Endothelial cell (in vitro differentiated cells): Measurements from ENCODE around the gene RNF220. TPM values are rescaled to one million over a fixed set of nuclear protein-coding genes. Genes with fewer than 3 reads are reported as not detected.

Source experiments
- DNase-seq: peaks from one replicate; pipeline ENCODE4 v3.0.0; 2021; ENCODE audit warnings: low spot score
- H3K27ac Mint-ChIP-seq: one replicate; pipeline ENCODE4 v1.8.0; 2021; ENCODE audit warnings: mixed read lengths, inconsistent platforms; ENCODE audit not compliant: unreplicated experiment
- H3K27me3 Mint-ChIP-seq: one replicate; pipeline ENCODE4 v1.8.0; 2021; ENCODE audit warnings: mild to moderate bottlenecking, moderate library complexity, mixed read lengths, inconsistent platforms; ENCODE audit not compliant: unreplicated experiment
- H3K36me3 Mint-ChIP-seq: one replicate; pipeline ENCODE4 v1.8.0; 2021; ENCODE audit warnings: mild to moderate bottlenecking, low read depth, mixed read lengths, inconsistent platforms; ENCODE audit not compliant: unreplicated experiment
- H3K4me1 Mint-ChIP-seq: one replicate; pipeline ENCODE4 v1.8.0; 2021; ENCODE audit warnings: mild to moderate bottlenecking, mixed read lengths, inconsistent platforms; ENCODE audit not compliant: unreplicated experiment
- H3K4me3 Mint-ChIP-seq: one replicate; pipeline ENCODE4 v1.8.0; 2021; ENCODE audit warnings: mild to moderate bottlenecking, mixed read lengths, inconsistent platforms; ENCODE audit not compliant: unreplicated experiment
- H3K9me3 Mint-ChIP-seq: one replicate; pipeline ENCODE4 v1.8.0; 2021; ENCODE audit warnings: mixed read lengths, inconsistent platforms; ENCODE audit not compliant: unreplicated experiment
- total RNA-seq: library from RNA; stranded (reverse); fragmentation: NEBNext Ultra II Directional; extraction: Animal tissue kit (Norgen Biotek cat#: 25700); gene quantifications from one replicate; pipeline ENCODE4 v1.2.1, GENCODE V29; 2021; ENCODE audit not compliant: unreplicated experiment
- TF ChIP-seq, protein P1 (sequence below): fragments of 200-600 bp; sonication (generic); IDR thresholded peaks from one replicate; pipeline ENCODE4 v1.5.0; 2021; ENCODE audit warnings: antibody characterized with exemption; ENCODE audit not compliant: unreplicated experiment

The RNF220 gene
- total RNA-seq, 1 donor from 2014 or later: 87.5 TPM

- H3K27ac Mint-ChIP-seq: no peak overlapping the region
- H3K4me1 Mint-ChIP-seq: peaks cover 9% of the 10 kb centered on the region
- peaks cover 6% of the 10 kb centered on the region for H3K27me3 Mint-ChIP-seq
- TF ChIP-seq, protein P1, sequence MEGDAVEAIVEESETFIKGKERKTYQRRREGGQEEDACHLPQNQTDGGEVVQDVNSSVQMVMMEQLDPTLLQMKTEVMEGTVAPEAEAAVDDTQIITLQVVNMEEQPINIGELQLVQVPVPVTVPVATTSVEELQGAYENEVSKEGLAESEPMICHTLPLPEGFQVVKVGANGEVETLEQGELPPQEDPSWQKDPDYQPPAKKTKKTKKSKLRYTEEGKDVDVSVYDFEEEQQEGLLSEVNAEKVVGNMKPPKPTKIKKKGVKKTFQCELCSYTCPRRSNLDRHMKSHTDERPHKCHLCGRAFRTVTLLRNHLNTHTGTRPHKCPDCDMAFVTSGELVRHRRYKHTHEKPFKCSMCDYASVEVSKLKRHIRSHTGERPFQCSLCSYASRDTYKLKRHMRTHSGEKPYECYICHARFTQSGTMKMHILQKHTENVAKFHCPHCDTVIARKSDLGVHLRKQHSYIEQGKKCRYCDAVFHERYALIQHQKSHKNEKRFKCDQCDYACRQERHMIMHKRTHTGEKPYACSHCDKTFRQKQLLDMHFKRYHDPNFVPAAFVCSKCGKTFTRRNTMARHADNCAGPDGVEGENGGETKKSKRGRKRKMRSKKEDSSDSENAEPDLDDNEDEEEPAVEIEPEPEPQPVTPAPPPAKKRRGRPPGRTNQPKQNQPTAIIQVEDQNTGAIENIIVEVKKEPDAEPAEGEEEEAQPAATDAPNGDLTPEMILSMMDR: no peak
- no peak for DNase-seq
- H3K36me3 Mint-ChIP-seq: peaks cover 7% of the 10 kb centered on the region
- H3K9me3 Mint-ChIP-seq: no peaks in the 10 kb centered on the region
- no peak overlapping the region for H3K4me3 Mint-ChIP-seq
These were observed 180.4 kb downstream of the RNF220 start for GRCh38 chr1:44585315-44585920.

DNA sequence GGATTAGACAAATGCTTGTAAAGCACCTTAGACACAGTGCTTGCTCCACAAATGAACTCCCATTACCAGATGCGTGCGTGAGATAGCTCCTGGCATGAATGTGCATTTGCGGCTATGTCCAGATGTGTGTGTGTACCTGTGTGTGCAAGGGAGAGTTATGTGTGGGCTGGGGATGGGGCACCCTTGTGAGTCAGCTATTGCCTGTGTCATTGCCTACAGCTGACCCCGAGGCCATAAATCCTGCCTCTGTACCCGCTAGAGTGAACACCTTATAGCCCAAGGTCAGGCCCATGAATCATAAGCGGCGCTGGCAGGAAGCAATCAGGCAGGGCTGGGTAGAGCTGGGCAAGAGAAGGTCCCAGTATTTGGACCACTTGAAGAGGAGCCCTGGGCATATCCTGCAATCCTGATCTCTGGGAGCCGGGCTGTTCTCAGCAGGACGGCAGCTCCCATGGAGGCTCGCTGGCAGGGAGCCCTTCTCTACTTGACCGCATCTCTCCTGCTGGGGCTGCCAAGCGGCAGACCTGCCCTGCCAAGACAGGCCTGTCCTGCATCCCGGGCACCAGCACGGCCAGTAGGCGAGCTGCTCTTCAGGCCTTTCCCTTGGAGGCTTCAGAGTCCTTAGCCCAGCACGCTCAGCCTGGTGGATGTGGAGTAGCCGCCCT, 182.9 kb downstream of the RNF220 start:
- H3K9me3 Mint-ChIP-seq: no peaks in the 10 kb centered on the region
- H3K4me3 Mint-ChIP-seq: no peak overlapping the region
- no peak overlapping the region for H3K27ac Mint-ChIP-seq
- TF ChIP-seq, protein P1: no peak
- H3K27me3 Mint-ChIP-seq: peaks cover 6% of the 10 kb centered on the region
- H3K4me1 Mint-ChIP-seq: peaks cover 14% of the 10 kb centered on the region
- DNase-seq: no peak
- peaks cover 7% of the 10 kb centered on the region for H3K36me3 Mint-ChIP-seq

GRCh38 chr1:44588551-44589210, 183.6 kb downstream of the RNF220 start:
- peaks cover 7% of the 10 kb centered on the region for H3K36me3 Mint-ChIP-seq

DNA sequence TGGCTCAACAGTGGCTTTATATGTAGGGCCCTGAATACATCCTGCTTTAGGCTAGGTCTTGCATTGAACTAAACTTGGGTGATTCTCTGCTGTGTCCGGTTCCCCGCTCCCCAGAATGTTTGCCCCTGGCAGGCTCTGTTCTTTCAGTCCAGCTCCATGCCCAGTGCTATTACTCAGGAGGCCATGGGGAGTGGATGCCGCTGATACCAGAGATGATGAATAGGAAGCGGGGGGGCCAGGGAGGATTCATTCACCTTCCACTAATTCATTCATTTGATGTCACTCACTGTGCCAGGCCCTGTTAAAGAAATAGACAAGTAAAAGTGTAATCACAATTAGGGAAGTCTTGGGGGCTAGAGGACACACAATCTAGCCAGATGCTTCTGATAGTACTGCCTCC, 185.4 kb downstream of the RNF220 start:
- no peak for DNase-seq
- H3K36me3 Mint-ChIP-seq: peaks cover 7% of the 10 kb centered on the region
- TF ChIP-seq, protein P1: no peak
- no peaks in the 10 kb centered on the region for H3K9me3 Mint-ChIP-seq
- H3K4me3 Mint-ChIP-seq: no peak overlapping the region
- peaks cover 6% of the 10 kb centered on the region for H3K27me3 Mint-ChIP-seq
- peaks cover 21% of the 10 kb centered on the region for H3K4me1 Mint-ChIP-seq
- H3K27ac Mint-ChIP-seq: no peak overlapping the region

More at GRCh38 chr1:44588551-44589210, 183.6 kb downstream of the RNF220 start:
- H3K4me1 Mint-ChIP-seq: peaks cover 16% of the 10 kb centered on the region
- H3K9me3 Mint-ChIP-seq: no peaks in the 10 kb centered on the region
- no peak overlapping the region for H3K27ac Mint-ChIP-seq
- H3K4me3 Mint-ChIP-seq: no peak overlapping the region
- H3K27me3 Mint-ChIP-seq: peaks cover 6% of the 10 kb centered on the region
- DNase-seq: no peak
- TF ChIP-seq, protein P1: no peak

DNA sequence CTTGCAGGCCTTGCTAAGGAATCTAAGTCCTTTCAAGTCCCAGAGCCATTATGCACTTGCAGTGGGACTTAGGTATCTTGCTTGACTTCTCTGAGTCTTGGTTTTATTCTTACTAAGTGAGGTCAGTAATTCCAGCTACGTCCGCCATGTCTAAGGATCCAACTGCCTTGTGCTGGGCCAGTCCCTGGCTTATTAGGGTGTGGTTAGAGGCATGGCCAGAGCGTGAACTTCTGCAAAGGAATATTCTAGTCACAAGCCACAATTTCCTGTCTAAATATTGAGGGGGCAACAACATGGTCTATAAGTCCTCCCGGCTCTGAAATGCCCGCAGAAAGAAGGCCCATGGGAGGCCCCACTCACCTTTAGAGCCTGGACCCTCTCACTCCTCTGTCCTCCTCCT, 186.3 kb downstream of the RNF220 start:
- no peak overlapping the region for H3K27ac Mint-ChIP-seq
- TF ChIP-seq, protein P1: no peak
- DNase-seq: no peak
- H3K4me3 Mint-ChIP-seq: no peak overlapping the region
- H3K9me3 Mint-ChIP-seq: no peaks in the 10 kb centered on the region
- peaks cover 7% of the 10 kb centered on the region for H3K36me3 Mint-ChIP-seq
- peaks cover 21% of the 10 kb centered on the region for H3K4me1 Mint-ChIP-seq
- peaks cover 6% of the 10 kb centered on the region for H3K27me3 Mint-ChIP-seq
